ENCODE results near the gene DYNLT4.
"Not testable (repeated sequence)": the region's sequence is repeated elsewhere in the genome, so short reads cannot be mapped to it uniquely, and the experiment has no call there.

The DYNLT4 gene

DNA sequence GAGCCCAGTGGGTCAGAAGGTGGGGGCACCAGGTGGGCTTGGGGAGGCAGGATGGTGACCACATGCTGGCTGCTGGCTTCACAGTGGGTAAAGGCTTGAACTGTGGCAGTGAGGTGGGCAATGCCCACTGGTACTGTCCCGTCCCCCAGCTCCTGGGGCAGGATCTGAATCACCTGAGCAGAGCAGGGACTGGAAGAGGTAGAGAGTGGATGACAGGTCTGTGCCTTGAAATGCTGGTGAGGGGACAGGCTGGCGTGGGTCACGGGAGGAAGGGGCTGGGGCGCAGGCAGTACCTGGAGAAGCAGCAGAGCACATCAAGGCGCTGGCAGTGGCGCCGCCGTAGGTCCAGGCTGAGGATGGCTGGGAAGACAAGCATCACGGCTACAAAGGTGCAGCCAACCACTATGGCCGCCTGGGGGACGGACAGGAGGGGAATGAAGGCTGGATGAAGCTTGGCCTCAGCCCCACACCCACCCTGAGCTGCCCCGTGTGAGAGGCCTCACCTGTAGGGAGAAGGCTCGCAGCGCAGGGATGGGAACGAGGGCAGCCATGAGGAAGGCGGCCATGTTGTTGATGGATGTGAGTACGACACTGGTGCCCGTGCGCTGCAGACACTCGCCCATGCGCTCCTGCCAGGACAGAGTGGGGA is 21.0 kb upstream of the DYNLT4 start:
- no peak for DNase-seq

GRCh38 chr1:44827197-44828002 is 20.2 kb upstream of the DYNLT4 start:
- no peak for DNase-seq

DNA sequence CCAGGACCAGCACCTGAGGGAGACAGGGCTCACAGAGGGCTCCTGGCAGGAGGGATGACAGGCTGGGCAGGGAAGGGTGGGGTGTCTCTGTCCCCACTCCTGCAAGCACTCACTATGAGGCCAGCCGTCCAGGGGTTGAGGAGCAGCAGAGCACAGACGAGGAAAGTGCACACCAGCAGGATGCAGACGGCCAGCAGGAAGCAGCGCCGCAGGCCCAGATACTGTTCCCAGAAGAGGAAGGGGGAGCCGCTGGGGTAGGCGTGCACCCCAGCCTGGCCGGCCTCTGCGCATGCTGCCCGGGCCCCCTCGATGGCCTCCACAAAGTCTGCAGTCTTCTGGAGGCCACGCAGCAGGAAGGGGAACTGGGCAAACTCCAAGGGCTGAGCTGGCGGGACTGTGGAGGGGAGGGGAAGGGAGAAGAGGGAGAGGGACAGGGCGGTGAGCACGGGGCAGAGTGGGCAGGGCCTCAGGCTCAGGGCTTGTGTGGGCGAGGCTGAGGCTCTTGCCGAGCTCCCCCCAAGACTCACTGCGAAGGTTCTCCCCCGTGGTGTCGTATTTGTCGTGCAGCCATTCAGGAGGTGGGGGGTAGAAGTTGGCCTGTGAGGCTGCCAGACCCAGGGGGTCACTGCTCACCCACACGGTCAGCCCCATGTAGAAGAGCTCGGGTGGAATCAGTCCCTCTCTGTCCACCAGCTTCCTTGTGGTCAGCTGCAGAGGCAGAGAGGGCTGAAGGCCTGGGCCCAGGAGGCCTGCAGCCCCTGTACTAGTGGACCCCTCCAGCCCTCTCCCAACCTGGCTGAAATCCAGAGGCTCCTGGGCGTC is 19.4 kb upstream of the DYNLT4 start:
- DNase-seq: no peak

DNA sequence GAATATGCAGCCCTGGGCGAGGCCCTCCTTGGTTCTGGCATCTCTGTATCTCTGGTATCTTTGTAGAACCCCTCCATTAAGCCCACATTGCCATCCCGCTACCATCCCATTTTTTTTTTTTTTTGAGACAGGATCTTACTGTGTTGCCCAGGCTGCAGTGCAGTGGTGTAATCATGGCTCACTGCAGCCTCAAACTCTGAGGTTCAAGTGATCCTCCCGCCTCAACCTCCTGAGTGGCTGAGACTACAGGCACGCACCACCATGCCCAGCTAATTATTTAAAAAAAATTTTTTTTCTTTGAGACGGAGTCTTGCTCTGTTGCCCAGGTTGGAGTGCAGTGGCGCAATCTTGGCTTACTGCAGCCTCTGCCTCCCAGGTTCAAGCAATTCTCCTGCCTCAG is 17.2 kb upstream of the DYNLT4 start:
- not testable (repeated sequence) for DNase-seq

- DNase-seq: no peak
These were observed 15.9 kb upstream of the DYNLT4 start for GRCh38 chr1:44822981-44823451.

DNA sequence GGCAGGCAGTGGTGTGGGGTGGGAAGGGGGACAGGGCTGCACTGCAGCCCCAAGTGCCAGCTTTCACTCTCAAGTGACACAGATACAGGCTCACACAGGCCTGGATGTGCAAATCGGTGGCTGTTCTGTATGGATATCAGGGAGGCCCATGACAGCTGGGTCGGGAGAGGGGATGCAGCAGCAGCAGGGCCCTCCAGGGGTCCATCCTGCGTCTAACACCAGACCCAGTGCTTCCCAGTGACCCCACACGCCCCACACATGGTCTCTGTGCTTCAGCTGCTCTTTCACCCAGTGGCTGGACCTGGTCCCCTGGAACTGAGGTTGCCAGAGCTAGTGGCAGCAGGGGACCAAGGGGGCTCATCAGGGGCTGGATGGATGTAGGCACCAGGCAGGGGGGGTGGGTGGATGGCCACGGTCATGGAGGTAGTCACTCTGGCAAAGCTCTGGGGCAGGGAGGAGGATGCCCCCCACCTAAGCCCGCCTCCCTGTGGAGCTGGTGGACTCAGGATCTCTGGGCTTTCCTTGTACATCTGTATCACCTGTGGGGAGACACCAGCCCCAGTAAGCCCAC is 15.1 kb upstream of the DYNLT4 start:
- DNase-seq: no peak

- no peak for DNase-seq
These were observed 14.1 kb upstream of the DYNLT4 start for GRCh38 chr1:44821240-44821715.

DNA sequence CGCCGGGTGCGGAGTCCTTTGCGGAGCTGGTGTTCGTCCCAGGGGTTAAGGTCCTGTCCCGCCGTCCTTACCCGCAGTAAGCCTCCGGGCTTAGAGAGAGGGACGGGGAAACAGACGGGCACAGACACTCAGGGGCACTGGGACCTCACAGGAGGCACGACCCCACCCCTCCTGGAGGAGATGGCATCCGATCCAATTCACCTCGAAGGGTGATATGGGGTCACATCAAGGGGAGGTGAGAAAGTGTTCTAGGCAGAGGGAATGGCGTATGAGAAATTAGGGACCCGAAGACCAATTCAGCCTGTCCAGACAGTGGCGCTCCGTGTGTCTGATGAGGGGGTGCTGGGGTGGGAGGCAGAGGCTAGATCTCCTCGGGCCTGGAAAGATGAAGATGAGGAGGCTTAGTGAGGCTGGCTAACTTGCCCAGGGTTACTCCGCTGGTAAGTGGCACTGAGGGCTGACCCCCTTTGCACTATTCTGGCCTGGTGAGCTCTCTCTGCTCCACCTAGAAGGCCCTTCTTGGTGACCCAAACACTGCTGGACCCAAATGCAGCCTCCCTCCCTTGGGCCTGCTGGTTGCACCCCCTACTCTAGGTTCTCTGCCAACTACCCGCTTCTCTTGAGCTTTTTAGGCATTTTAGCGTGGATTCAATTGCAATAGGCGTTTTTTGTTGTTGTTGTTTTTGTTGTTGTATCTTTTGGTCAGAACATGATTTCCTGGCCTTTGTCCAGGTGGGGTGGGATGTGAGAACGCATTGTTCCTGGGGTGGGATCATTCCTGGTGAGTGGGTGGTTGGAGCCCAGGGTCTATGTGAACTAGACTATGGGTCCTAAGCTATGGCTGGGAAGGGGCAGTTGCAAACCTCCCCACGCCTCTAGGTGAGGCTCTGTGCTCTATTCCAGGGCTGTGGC is 13.4 kb upstream of the DYNLT4 start:
- no peak for DNase-seq

- DNase-seq: peak; percentile 98
These were observed 12.6 kb upstream of the DYNLT4 start for GRCh38 chr1:44819608-44820327.

- no peak for DNase-seq
These were observed 12.1 kb upstream of the DYNLT4 start for GRCh38 chr1:44819196-44819607.

GRCh38 chr1:44817771-44818495 is 10.8 kb upstream of the DYNLT4 start:
- DNase-seq: no peak

GRCh38 chr1:44817307-44817706 is 10.2 kb upstream of the DYNLT4 start:
- no peak for DNase-seq

DNA sequence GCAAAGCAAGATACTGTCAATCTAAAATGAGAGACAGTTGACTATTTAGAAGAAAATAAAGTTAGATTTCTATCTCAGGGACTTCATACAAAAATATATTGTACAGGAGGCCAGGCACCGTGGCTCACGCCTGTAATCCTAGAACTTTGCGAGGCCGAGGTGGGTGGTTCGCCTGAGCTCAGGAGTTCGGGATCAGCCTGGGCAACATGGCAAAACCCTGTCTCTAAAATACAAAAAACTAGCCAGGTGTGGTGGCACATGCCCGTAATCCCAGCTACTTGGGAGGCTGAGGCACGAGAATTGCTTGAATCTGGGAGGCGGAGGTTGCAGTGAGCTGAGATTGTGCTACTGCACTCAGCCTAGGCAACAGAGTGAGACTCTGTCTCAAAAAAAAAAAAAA is 8.8 kb upstream of the DYNLT4 start:
- not testable (repeated sequence) for DNase-seq

DNA sequence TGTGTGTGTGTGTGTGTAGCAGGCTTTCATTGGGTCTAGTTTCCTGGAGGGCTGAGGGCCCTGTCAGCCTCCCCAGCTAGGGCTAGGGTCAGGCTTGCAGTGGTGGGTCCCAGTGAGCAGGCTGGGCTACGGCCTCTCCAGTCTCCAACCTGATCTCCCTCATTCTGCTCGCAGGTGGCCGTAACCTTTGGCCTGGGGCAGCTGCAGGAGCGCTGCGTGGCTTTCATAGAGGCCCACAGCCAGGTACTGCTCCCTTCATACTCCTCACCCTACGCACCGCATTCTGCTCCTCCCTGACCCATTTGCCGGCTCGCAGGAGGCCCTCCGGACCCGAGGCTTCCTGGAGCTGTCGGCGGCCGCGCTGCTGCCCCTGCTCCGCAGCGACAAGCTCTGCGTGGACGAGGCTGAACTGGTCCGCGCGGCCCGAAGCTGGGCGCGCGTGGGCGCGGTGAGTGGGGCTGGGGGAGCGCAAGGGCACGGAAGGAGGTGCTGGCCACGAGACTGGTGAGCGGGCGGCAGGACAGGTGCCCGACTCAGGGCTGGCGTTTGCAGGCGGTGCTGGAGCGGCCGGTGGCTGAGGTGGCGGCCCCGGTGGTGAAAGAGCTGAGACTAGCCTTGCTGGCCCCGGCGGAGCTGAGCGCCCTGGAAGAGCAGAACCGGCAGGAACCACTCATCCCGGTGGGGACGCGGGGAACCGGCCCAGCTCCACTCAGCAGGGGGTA is 5.8 kb upstream of the DYNLT4 start:
- no peak for DNase-seq

DNA sequence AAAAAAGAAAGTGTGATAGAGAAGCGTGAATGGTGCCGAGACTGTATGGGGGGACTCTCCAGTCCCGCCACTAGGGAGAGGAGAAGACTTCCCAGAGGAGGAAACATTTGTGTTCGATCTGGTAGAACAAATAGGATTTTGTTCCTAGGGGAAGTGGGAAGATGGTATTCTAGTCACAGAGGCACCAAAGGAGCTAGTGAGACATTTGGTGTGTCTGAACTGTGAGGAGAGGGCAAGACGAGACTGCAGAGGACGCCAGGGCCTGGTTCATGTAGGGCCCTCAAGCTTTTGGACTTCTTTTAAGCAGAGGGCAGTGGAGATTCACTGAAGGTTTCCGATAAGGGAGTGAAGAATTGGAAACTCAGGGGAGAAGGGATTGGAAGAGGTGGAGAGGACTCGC is 4.1 kb upstream of the DYNLT4 start:
- DNase-seq: no peak

GRCh38 chr1:44810762-44811105 is 3.6 kb upstream of the DYNLT4 start:
- DNase-seq: not testable (repeated sequence)

- DNase-seq: peak; percentile 50
These were observed 3.1 kb upstream of the DYNLT4 start for GRCh38 chr1:44810101-44810761.

GRCh38 chr1:44808938-44809917 is 2.1 kb upstream of the DYNLT4 start:
- DNase-seq: peak; percentile 73

Data from fibroblast of skin of scalp (primary cell).